ENCODE measurements around the gene CRHR1. TPM values are rescaled to one million over a fixed set of nuclear protein-coding genes. Genes with fewer than 3 reads are reported as not detected.

The CRHR1 gene
- total and polyA plus RNA-seq, 10 donors: 0.22 TPM; not detected in 9

- intact Hi-C loops (cut with DNase I; ENCODE audit: low total_unique reads): no loop called here
- Histone ChIP-seq H3K4me3 (no peak overlapping the region), H3K9me3 (no peaks in the 10 kb centered on the region), H3K36me3 (no peaks in the 10 kb centered on the region), H3K27me3 (replicated peaks in 1 of 7) (peaks cover 0 to 97% (median 3%) of the 10 kb centered on the region in 7 donors), H3K4me1 (no peaks in the 10 kb centered on the region), H3K27ac (no peak overlapping the region)
- no peak for TF ChIP-seq POLR2A (IDR thresholded peaks at IDR 0.05)
- TF ChIP-seq, protein P1, sequence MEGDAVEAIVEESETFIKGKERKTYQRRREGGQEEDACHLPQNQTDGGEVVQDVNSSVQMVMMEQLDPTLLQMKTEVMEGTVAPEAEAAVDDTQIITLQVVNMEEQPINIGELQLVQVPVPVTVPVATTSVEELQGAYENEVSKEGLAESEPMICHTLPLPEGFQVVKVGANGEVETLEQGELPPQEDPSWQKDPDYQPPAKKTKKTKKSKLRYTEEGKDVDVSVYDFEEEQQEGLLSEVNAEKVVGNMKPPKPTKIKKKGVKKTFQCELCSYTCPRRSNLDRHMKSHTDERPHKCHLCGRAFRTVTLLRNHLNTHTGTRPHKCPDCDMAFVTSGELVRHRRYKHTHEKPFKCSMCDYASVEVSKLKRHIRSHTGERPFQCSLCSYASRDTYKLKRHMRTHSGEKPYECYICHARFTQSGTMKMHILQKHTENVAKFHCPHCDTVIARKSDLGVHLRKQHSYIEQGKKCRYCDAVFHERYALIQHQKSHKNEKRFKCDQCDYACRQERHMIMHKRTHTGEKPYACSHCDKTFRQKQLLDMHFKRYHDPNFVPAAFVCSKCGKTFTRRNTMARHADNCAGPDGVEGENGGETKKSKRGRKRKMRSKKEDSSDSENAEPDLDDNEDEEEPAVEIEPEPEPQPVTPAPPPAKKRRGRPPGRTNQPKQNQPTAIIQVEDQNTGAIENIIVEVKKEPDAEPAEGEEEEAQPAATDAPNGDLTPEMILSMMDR (IDR thresholded peaks at IDR 0.05 in 8 of 11, conservative IDR thresholded peaks at IDR 0.05 in 3 of 11): no peak
- no peak for TF ChIP-seq POLR2AphosphoS5 (IDR thresholded peaks at IDR 0.05)
- 46 to 64% (median 55%) methylated on average over 8 to 9 of the region's 9 CpGs for WGBS, 5 donors
- no peak for DNase-seq
These were observed 7.8 kb downstream of the CRHR1 start for GRCh38 chr17:45791935-45792334.

DNA sequence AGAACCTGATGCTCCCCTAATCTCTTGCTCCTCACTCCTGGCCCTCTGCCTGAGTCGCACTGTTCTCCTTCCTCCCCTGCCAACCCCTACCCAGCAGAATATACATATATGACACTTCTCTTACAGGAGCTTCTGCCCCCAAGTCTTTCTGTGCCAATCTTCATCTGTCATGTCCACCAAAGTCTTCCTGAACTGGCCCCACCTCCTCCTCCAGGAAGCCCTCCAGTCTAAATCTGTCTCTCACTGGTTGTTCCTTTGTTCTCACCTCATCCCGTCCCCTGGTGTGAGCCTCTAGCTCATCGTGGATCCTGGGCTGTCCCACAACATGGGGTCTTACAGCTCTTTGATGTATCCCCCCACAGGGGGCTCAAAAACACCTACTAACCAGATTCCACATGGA lies 8.3 kb downstream of the CRHR1 start:
- Histone ChIP-seq H3K36me3 (no peaks in the 10 kb centered on the region), H3K4me1 (no peaks in the 10 kb centered on the region), H3K27ac (no peak overlapping the region), H3K27me3 (replicated peaks in 1 of 7) (peaks cover 0 to 97% (median 3%) of the 10 kb centered on the region in 7 donors), H3K9me3 (no peaks in the 10 kb centered on the region), H3K4me3 (no peak overlapping the region)
- TF ChIP-seq, protein P1 (IDR thresholded peaks at IDR 0.05 in 8 of 11, conservative IDR thresholded peaks at IDR 0.05 in 3 of 11): no peak
- TF ChIP-seq POLR2A (IDR thresholded peaks at IDR 0.05): no peak
- no peak for TF ChIP-seq POLR2AphosphoS5 (IDR thresholded peaks at IDR 0.05)
- intact Hi-C loops (cut with DNase I; ENCODE audit: low total_unique reads): no loop called here
- WGBS, 5 donors: 46 to 70% (median 56%) methylated on average over 3 of the region's 3 CpGs
- no peak for DNase-seq

DNA sequence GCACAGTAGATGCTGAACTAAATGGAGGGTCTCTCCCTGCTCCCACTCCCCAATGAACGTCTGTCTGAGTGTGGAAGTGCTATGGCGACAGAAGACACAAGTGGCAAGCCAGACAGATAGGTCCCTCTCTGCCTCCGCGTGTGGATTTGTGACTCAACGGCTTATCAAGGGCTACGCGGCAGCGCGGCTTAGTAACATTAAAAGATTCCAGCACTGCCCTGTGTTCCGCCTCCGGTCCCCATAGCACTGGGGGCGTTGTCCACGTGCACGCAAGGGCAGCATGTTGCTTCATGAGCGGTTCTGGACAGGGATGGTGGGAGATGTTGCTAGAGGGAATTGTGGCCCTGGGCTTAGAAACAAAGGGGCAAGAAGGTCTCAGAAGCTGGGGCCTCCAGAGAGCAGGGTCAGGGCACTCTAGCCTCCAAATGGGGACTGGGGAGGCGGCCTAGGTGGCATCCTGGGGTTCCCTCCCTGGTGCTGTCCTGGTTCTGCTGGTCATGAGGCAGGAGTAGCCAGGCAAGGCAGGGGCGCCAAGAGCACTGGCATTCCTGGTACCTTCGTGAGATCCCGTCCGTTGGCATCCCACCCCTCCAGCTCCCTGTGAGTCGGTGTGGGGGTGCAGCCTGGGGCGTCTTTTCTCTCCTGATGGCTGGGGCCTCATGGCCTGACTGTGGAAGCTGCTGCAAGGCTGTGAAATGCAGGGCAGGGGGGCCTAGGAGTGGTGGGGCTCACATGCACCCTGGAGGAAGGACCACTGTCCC lies 9.1 kb downstream of the CRHR1 start:
- intact Hi-C loops (cut with DNase I; ENCODE audit: low total_unique reads): no loop called here
- Histone ChIP-seq H3K36me3 (no peaks in the 10 kb centered on the region), H3K9me3 (no peaks in the 10 kb centered on the region), H3K4me1 (no peaks in the 10 kb centered on the region), H3K27ac (no peak overlapping the region), H3K4me3 (no peak overlapping the region), H3K27me3 (replicated peaks in 1 of 7) (peaks cover 0 to 97% (median 3%) of the 10 kb centered on the region in 7 donors)
- WGBS, 5 donors: 77 to 86% (median 84%) methylated on average over 18 to 22 of the region's 22 CpGs
- DNase-seq: no peak
- TF ChIP-seq POLR2AphosphoS5 (IDR thresholded peaks at IDR 0.05) (no peak), POLR2A (IDR thresholded peaks at IDR 0.05) (no peak)
- TF ChIP-seq, protein P1 (IDR thresholded peaks at IDR 0.05 in 8 of 11, conservative IDR thresholded peaks at IDR 0.05 in 3 of 11): no peak

- H3K27ac ChIP-seq: no peak overlapping the region
- H3K36me3 ChIP-seq: no peaks in the 10 kb centered on the region
- no peak for TF ChIP-seq POLR2AphosphoS5 (IDR thresholded peaks at IDR 0.05)
- TF ChIP-seq, protein P1 (IDR thresholded peaks at IDR 0.05 in 8 of 11, conservative IDR thresholded peaks at IDR 0.05 in 3 of 11): no peak
- no peak for TF ChIP-seq POLR2A (IDR thresholded peaks at IDR 0.05)
- DNase-seq: no peak
- H3K9me3 ChIP-seq: no peaks in the 10 kb centered on the region
- no peak overlapping the region for H3K4me3 ChIP-seq
- intact Hi-C loops (cut with DNase I; ENCODE audit: low total_unique reads): no loop called here
- peaks cover 0 to 97% (median 3%) of the 10 kb centered on the region in 7 donors for H3K27me3 ChIP-seq (replicated peaks in 1 of 7)
- H3K4me1 ChIP-seq: no peaks in the 10 kb centered on the region
- 81 to 90% (median 85%) methylated on average over 4 to 8 of the region's 8 CpGs for WGBS, 5 donors
These were observed 9.9 kb downstream of the CRHR1 start for GRCh38 chr17:45793999-45794540.

Data from spleen (tissue), 11 donors.